ENCODE results near the gene CLMN.

Gene CLMN

DNA sequence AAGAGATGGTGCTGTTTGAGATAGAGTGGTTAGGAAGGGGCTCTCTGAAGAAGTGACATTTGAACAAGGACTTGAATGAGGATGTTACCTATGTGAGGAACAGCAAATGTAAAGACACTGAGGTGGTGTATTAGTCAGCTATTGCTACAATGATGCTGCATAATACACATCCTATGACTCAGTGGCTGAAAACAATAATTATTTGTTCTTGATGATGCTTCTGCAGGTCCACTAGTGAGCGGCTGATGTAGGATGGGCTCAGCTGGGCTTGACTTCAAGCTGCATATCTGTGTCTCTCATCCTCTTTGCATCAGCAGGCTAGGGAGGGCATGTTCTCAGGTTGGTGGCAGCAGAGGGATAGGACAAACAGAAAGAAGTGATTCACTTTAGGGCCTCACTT is 21.4 kb upstream of the CLMN start:
- no peak for DNase-seq (ENCODE audit: low spot score)

DNA sequence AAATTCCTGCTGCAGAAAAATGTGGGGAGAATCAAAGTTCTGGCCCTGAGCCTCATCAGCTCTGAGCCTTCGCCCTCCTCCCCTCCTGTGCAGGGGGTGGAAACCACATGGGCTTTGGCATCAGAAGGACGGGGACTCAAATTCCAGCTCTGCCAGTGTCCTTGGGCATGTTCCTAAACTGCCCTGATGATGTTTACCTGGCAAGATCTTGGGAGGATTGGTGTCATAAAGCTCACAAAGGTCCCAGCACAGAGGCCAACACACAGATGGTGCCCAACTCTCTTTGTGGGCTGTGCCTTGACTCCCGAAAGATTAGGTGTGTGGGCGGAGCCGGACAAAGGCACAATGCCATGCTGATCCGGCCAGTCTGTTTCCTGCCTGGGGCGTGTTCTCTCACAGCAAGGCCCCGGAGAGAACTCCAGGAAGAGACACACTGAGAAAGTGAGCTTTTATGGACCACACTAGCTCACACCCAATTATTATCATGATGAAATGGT is 20.5 kb upstream of the CLMN start:
- DNase-seq (ENCODE audit: low spot score): no peak

DNA sequence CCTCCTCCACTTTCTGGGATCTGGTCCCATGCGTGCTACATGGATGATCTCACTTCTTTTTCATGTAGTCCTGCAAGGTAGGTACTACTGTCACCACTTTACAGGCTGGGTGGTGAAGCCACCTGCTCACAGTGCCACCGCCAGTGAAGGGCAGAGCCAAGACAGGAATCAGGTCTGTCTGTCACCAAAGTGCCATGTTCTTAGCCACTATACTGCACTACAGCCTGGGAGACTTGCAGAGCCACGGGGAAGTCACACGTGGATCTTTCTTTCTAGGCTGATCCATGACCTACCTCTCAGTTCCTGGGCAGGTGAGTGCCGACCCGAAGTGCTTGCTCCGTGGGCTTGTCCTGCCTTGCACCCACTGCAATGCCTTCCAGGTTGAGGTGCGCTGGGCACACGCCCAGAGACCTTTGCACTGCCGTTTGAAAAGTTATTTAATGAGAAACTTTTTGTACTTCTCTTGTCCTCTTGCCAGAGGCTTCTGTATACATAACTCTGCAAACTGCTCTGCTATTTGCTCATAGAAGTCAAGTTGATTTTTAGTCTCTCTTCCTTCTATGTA is 19.7 kb upstream of the CLMN start:
- DNase-seq (ENCODE audit: low spot score): no peak

DNA sequence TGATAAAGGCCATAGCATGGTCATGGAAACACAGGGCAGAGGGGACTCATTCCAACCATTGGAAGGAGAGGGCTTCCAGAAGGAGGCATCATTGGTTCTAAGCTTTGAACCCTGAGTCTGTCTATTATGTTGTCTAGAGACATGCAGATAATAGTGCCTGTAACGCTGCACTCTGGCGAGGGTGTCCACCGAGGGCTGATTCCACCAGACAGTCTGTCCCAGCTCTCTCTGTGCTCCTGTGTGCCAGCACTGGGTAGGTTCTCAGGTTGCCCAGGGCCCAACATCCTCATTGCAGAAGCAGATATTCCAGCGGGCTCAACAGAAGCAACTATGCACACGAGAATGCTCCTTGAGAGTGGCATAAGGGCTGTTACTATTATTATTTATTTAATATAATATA is 18.7 kb upstream of the CLMN start:
- DNase-seq (ENCODE audit: low spot score): no peak

DNA sequence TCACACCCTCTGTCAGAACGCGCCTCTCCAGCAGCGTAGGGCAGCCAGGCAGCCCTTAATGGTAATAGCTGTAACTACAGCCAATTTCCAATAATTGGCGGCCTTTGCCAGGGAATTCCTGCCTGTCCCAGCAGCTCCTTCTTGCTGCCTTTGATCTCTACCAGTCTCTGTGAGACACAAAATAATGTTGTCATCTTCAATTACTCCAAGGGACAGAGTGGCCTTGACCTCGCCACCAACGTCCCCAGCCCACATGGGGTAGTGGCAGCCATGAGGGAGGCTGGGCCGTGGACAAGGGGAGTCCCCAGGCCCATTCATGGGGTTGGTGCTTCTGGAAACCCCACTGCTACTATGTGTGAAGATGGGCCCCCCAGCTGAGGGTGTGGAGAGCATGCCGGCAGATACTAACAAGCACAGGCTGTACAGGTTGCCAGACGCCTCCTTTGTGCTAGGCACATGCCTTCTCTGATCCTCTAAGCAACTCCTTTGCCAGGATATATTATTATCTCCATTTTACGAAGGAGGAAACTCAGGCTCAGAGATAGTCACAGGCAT is 17.4 kb upstream of the CLMN start:
- DNase-seq (ENCODE audit: low spot score): no peak

DNA sequence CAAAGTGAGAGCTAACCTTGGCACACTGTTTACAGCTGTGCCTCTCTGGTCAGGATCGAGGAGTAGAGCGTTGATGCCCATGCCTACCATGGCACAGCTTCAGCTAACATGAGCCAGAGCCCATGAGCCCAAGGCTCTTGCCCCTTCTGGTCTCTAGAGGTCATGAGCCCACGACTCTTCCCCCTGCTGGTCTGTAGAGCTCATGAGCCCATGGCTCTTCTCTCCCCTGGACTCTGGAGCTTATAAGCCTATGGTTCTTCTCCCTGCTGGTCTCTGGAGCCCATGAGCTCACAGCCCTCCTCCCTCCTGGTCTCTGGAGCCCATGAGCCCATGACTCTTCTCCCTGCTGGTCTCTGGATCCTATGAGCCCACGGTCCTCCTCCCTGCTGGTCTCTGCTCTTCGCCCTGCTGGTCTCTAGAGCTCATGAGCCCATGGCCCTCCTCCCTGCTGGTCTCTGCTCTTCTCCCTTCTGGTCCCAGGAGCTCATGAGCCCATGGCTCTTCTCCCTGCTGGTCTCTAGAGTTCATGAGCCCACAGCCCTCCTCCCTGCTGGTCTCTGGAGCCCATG is 16.6 kb upstream of the CLMN start:
- DNase-seq (ENCODE audit: low spot score): no peak

DNA sequence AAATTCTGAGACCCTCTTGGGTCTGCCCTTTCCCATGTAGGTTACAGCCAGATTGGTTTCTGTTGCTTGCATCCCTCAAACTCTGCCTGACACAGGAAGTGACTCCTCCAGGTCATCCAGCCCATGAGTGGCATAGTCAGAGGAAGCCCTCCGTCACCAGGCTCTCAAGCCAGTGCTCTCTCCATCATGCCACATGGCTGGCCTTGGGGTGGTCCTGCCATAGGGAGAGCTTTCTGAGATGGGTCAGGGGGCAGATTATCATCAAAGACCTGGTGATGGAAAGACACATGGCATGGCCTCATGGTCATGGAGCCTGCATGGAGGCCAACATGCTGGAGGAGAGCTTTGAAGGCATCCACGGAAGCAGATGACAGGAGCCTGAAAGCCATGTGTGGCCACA is 15.4 kb upstream of the CLMN start:
- DNase-seq (ENCODE audit: low spot score): no peak

DNA sequence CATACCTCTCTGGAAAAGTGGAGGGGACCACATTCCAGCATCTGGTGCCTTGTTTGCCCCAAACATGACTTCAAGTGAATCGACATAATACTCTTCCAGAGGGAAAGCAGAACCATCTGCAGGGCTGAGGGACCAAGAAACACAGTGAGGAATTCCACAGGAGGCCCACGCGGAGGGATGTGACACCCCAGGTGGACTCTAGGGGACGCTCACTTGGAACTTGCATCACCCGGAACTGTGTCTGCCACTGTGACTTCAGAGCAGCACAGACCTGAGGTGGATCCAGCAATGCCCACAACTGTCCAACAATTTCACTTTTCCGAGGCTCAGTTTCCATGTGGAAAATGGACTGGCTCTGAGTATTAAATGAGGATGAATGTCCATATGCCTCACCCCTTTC is 14.3 kb upstream of the CLMN start:
- DNase-seq (ENCODE audit: low spot score): no peak

DNA sequence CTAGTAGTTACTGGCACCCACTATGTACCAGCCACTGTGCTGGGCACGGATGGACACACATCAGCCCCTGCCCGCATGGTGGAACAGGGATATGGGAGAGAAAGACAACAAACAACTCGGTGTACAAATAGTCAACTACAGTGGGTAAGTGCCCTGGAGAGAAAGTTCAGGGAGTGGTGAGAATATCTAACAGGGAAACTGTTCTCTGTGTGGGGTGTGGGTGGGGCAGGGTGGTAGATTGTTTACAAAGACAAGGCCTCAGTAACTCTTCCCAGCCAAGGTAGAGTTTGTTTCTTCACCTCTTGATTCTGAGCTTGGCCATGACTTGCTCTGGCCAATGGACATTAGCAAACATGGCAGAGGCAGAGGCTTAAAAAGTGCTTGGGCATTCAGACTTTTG is 12.9 kb upstream of the CLMN start:
- DNase-seq (ENCODE audit: low spot score): no peak

DNA sequence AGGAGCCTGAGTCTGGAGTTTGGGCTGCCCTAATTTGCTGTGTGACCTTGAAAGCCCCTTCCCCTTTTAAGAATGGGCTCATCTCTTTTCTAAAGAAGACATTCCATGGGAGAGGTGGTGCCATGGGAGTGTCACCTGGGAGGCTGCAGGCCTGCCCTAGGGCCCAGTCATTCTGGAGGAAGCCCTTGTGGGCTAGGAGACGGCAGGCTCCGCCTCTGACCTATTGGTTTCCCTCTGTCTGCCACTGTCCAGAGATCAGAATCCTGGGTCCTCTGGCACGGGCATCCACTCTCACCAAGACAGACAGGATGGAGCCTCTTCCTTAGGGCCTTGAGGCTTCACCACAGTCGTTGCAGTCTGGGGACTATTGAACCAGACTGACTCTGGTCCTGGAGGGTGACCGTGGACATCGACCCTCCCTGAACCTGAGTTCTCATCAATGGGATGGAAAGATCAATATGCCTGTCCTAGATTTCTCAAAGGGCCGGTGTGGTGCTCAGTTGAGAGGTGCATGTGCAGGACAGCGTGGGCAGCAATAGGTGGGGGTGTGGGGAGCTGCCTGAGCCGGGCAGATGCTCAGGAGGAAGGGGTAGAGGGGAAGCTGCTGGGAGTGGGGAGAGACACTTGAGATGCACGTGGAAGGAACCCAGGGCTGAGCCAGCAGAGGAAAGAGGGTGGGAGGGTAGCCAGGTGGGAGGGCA is 12.2 kb upstream of the CLMN start:
- no peak for DNase-seq (ENCODE audit: low spot score)

DNA sequence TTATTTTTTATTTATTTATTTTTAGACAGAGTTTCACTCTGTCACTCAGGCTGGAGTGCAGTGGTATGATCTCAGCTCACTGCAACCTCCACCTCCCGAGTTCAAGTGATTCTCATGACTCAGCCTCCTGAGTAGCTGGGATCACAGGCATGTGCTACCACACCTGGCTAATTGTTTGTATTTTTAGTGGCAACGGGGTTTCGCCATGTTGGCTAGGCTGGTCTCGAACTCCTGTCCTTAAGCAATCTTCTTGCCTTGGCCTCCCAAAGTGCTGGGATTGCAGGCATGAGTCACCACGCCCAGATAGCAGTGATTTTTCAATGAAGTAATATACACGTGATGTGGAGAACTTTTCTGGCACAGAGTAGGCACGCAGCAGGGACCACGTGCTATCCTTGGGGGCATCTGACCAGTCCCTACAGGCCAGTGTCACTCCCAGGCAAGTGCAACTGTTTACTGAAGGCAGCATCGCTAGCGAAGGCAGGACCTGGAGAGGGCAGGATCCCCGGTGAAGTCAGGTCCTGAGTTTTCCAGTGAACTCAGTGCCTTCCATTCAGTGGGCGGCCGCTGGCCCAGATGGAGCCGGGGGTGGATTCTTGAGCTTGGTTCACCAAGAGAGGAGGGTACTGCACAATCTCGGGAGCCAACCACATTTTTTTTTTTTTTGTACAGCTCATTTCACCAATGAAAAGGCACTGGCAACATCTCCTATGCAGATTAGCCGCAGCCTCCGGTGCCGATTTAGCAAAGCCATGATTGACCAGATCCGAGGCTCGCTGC is 11.1 kb upstream of the CLMN start:
- DNase-seq (ENCODE audit: low spot score): no peak

DNA sequence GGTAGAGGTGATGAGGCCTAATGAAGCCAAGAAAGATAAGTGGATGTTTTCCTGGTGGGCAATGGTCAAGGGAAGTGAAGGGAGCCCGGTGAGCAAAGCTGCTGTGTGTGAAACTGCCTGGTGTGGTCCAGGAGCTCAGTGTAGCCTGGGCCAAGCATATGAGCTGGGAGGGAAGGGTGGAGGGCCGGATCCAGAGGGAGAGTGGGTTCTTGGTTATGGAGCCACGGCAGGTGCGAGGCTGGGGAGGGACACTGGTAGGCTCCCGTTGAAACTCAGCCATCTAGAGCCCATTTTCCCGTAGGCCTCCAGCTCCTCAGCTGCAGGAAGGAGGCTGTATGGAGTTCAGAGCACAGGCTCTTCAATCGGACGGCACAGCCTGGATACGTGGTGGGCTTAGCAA is 10.2 kb upstream of the CLMN start:
- DNase-seq (ENCODE audit: low spot score): no peak

DNA sequence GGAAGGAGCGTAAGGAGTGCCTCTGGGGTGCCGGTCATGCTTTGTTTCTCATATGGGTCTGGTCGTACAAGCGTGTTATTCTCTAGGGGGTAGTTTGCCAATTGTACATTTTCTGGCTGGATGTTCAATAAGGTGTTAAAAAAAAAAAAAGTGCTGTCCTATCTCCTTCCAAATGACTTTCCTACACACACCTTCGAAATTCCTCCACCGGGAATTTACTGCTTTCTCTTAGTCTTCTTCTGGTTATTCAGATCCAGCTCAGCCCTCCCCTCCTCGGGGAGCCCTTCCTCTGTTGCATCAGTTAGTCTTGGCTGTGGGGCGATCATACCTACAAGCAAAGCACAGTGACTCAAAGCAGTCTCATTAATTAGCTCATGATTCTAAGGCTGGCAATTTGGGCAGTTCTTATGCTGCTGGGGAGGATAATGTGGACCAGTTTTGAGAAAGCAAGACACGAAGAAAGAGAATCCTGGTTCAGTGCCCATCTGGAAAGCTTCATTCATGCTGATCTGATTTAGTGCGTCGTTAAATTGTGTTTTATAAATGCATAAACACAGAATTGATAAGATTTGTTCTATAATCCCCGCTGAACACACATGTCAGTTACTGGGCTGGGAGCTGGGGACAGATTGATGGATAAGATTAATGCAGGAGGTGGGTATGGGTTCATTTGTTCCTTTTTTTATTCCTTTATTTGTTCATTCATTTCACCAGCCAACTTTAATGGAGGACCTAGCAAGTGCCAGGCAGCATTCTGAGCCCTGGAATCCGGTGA is 9.2 kb upstream of the CLMN start:
- no peak for DNase-seq (ENCODE audit: low spot score)

DNA sequence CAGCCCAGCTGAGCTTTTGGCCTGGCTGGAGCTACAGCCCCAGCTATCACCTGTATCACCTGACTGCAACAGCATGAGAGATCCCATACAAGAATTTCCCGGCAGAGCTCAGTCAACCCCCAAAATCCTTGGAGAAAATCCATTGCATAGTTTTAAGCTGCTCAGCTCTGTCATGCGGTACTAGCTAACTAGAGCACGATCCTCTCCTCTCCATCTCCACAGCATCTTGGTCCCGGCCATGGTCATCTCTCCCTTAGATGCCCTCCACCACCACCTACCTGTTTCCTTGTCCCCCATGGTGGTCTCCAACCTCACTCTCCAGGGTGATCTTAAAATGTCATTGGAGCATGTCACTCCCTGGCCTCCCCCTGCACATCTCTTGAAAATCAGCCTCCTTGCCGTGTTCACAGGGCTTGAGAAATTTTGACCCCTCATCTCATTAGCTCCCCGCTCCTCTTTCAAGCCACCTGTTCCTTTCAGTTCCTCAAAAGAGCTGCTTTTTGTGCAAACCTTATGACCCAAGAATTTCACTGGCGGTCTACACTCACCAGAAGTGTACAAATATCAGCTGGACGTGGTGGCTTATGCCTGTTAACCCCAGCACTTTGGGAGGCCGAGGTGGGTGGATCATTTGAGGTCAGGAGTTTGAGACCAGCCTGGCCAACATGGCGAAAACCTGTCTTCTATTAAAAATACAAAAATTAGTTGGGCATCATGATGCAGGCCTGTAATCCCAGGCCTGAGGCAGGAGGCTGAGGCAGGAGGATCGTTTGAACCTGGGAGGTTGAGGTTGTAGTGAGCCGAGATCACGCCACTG is 8.1 kb upstream of the CLMN start:
- DNase-seq (ENCODE audit: low spot score): no peak

DNA sequence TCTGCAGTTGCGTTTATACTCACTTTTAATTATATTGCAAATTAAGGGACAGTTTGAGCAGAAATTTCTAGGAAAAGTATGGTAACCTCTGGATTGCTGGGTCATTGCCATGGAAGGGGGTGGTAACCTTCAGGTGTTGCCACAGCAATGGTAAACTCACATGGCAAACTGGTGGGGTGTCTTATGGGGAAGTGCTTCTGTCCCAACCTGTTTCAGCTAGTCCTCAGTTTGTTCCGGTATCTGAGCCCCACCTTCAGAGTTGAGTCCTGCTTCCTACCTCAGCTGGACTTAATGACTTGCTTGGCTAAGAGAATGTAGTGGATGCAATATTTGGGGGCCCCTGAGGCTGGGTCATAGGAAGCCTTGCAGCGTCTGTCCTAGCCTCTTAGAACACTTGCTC is 7.3 kb upstream of the CLMN start:
- no peak for DNase-seq (ENCODE audit: low spot score)

DNA sequence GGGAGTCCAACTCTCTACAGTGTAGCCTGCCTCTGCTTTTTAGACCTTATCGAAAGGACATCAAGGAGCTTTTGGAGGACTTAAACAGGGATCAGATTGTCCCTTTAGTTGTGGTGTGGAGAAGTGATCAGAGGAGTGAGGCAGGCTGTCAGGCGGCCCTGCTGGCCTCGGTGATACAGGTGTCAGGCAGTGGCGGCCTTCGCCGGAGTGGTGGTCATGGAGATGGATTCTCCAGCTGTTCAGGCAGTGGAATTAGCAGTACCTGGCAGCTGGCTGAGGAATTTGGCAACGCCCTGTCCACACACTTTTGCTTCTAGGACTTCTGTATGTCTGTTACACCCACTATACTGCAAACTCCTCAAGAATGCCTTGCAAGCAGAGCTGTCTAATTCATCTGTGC is 4.2 kb upstream of the CLMN start:
- no peak for DNase-seq (ENCODE audit: low spot score)

DNA sequence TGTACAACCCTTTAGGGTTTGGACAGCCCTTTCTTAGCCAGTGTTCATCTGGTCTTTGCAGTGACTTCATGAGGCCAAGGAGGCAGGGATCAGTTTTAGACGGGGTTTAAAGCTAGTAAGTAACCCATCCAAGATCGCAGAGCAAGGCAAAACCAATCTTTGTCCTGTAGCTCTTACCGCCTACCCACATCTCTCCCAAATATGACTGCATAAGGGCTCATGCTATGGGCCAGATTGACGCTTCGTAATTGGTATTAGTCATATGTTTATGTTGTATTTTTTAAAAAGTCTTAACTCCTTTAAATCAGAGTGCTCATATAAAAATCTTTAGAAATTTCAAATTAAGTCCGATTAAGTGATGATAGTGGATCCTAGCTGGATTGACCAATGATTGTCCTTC is 3.7 kb upstream of the CLMN start:
- no peak for DNase-seq (ENCODE audit: low spot score)

DNA sequence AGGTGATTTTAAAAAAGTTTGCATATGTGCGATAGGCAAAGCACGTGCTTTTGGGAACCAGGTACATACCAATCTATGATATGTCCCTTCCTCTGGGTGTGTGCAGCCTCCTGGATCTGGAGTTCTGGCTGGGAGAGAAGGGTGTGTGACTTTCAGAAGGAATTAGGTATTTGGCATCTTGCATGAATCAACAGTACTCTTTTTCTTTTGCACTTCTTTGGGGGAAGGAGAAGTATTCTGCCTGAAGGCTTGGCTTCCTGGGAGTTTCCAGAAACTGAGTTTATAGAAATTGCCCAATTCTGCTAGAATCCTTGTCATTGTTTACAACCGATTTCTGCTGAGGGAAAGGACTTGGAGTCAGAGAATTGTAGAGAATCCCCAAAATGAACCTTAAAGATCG is 2.9 kb upstream of the CLMN start:
- DNase-seq (ENCODE audit: low spot score): no peak

DNA sequence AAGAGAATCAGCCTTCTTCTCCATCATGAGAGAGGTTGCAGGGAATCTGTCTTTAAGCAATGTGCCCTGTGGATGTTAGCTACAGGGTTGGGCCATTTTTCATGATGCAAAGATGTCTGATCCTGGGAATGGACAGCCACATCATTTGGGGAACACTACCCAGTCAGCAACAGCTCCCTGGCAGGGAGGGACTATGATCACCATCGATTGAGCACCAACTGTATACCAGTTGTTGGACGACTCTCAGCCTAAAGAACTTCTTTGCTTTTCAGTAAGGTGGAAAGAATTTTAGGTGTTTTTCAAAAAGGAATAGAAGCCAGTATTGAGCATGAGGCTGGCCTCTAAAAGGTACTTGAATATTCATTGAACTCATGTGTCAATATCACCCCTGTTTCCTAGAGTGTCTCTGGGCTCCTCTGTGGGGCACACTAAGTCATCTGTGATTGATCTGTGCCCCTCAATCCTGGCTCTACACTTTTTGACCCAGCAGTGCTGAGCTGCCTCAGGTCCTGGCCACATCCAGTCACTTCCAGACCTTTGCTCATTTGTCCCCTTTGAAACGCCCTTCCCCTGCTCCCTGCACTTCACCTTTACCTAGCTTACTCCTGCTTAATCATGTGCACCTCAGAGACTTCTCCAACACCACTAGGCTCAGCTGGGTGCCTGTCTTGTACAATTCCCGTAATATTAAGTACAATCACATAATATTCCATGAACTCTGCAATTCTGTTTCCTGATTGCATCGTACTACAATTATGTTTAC is 2.2 kb upstream of the CLMN start:
- no peak for DNase-seq (ENCODE audit: low spot score)

DNA sequence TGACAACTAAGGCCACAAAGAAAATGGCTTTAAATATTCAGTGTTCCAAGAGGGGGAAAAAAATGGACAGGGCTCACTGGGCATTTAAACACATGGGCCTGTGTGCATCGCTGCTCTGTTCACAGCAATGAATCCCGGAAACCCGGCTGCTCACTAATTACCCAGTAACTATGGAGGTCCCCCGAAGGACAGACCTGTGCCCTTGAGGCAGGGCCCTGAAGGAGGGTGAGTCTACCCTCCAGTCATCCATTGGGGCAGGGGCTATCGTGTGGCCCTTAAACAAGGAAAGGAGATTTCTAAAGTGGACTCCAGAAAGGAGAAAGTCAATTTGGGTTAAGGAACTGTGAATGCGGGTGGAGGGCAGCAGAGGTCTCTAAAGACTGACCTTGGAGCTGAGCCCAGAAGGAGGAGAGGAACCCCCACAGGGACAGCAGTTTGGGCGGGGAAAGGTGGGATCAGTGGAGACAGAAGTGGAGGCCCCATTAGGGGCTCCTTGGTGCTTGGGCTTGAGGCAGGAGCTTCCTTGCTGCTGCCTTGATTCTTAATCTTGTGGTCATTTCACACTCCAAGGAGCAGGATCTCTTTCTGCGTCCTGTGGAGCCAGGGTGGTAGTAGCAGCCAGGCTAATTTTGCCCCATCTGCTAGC is 1.4 kb upstream of the CLMN start:
- DNase-seq (ENCODE audit: low spot score): no peak
